Liver (tissue), 9 donors: ENCODE results near the gene RASA3. TPM values are rescaled to one million over a fixed set of nuclear protein-coding genes. Genes with fewer than 3 reads are reported as not detected.

Experiments
- DNase-seq: peaks from one replicate; pipeline ENCODE4 v3.0.0-alpha.2; 2017; ENCODE audit warnings: low spot score
- H3K27ac ChIP-seq, 2 donors: one replicate each; pipeline ENCODE4 v1.7.0; 2013; ENCODE audit warnings: inconsistent platforms in 2 of 2, low read length in 2 of 2, control low read depth in 1 of 2, low read depth in 1 of 2, mild to moderate bottlenecking in 1 of 2
- H3K27me3 ChIP-seq, 4 donors: one replicate each; pipeline versions ENCODE4 v1.6.1 to v1.7.0; 2013; ENCODE audit warnings: low read length in 3 of 4, inconsistent platforms in 1 of 4, mild to moderate bottlenecking in 1 of 4, moderate library complexity in 1 of 4; ENCODE audit not compliant: control insufficient read depth in 4 of 4, insufficient read depth in 4 of 4
- H3K36me3 ChIP-seq, 4 donors: one replicate each; pipeline versions ENCODE4 v1.6.1 to v1.7.0; 2013; ENCODE audit warnings: low read length in 3 of 4, mild to moderate bottlenecking in 3 of 4, low read depth in 1 of 4, moderate library complexity in 1 of 4; ENCODE audit not compliant: control insufficient read depth in 4 of 4, insufficient read depth in 3 of 4
- H3K4me1 ChIP-seq, 4 donors: one replicate each; pipeline versions ENCODE4 v1.6.1 to v1.7.0; 2013; ENCODE audit warnings: low read length in 3 of 4, mild to moderate bottlenecking in 3 of 4, moderate library complexity in 1 of 4; ENCODE audit not compliant: control insufficient read depth in 4 of 4, insufficient read depth in 4 of 4
- H3K4me3 ChIP-seq, 3 donors: one replicate each; pipeline versions ENCODE4 v1.6.1 to v1.7.0; 2013; ENCODE audit warnings: low read length in 3 of 3, control low read depth in 1 of 3, low read depth in 1 of 3, mild to moderate bottlenecking in 1 of 3
- H3K9ac ChIP-seq, 2 donors: one replicate each; pipeline ENCODE4 v1.7.0; 2013; ENCODE audit warnings: low read length in 2 of 2, mild to moderate bottlenecking in 2 of 2, moderate library complexity in 2 of 2, control low read depth in 1 of 2, low read depth in 1 of 2
- H3K9me3 ChIP-seq, 4 donors: one replicate each; pipeline versions ENCODE4 v1.6.1 to v1.7.0; 2013; ENCODE audit warnings: low read length in 3 of 4; ENCODE audit not compliant: control insufficient read depth in 4 of 4
- ATF3 ChIP-seq: IDR thresholded peaks from 2 replicates; pipeline ENCODE4 v1.6.1; 2016; ENCODE audit warnings: antibody characterized with exemption
- CTCF ChIP-seq: fragments of 150-350 bp; IDR thresholded peaks from 2 replicates; pipeline ENCODE4 v1.5.1; 2017; ENCODE audit warnings: improper control_type of control experiment, low read depth, low read length; ENCODE audit not compliant: missing input control
- EGR1 ChIP-seq, 2 donors: IDR thresholded peaks; 2 replicates each; pipeline ENCODE4 v1.6.1; 2016 to 2018; ENCODE audit warnings: antibody characterized with exemption in 2 of 2, low read depth in 2 of 2
- FOXA1 ChIP-seq: IDR thresholded peaks from 2 replicates; pipeline ENCODE4 v1.6.1; 2016; ENCODE audit warnings: antibody characterized with exemption
- FOXA2 ChIP-seq: IDR thresholded peaks from 2 replicates; pipeline ENCODE4 v1.6.1; 2016; ENCODE audit warnings: antibody characterized with exemption
- GABPA ChIP-seq, 2 donors: IDR thresholded peaks in 1 of 2; conservative IDR thresholded peaks in 1 of 2; 2 replicates each; pipeline ENCODE4 v1.6.1; 2016; ENCODE audit warnings: antibody characterized with exemption in 2 of 2, mild to moderate bottlenecking in 1 of 2, moderate library complexity in 1 of 2
- HNF4A ChIP-seq, 2 donors: conservative IDR thresholded peaks; 2 replicates each; pipeline ENCODE4 v1.6.1; 2016; ENCODE audit warnings: antibody characterized with exemption in 2 of 2, mild to moderate bottlenecking in 2 of 2
- HNF4G ChIP-seq: IDR thresholded peaks from 2 replicates; pipeline ENCODE4 v1.6.1; 2016; ENCODE audit warnings: antibody characterized with exemption
- JUND ChIP-seq, 2 donors: IDR thresholded peaks; 2 replicates each; pipeline ENCODE4 v1.6.1; 2016; ENCODE audit warnings: antibody characterized with exemption in 2 of 2
- MAX ChIP-seq: IDR thresholded peaks from 2 replicates; pipeline ENCODE4 v1.6.1; 2016; ENCODE audit warnings: antibody characterized with exemption
- NR2F2 ChIP-seq: IDR thresholded peaks from 2 replicates; pipeline ENCODE4 v1.6.1; 2016; ENCODE audit warnings: antibody characterized with exemption
- RAD21 ChIP-seq, 2 donors: IDR thresholded peaks; 2 replicates each; pipeline ENCODE4 v1.6.1; 2016; ENCODE audit warnings: antibody characterized with exemption in 2 of 2, mild to moderate bottlenecking in 2 of 2
- REST ChIP-seq: IDR thresholded peaks from 2 replicates; pipeline ENCODE4 v1.6.1; 2016; ENCODE audit warnings: antibody characterized with exemption, mild to moderate bottlenecking
- RXRA ChIP-seq, 2 donors: IDR thresholded peaks; 2 replicates each; pipeline ENCODE4 v1.6.1; 2017 to 2018; ENCODE audit warnings: antibody characterized with exemption in 2 of 2, mild to moderate bottlenecking in 1 of 2
- SP1 ChIP-seq: IDR thresholded peaks from 2 replicates; pipeline ENCODE4 v1.6.1; 2018; ENCODE audit warnings: antibody characterized with exemption, mild to moderate bottlenecking
- TAF1 ChIP-seq: conservative IDR thresholded peaks from 2 replicates; pipeline ENCODE4 v1.6.1; 2016; ENCODE audit warnings: antibody characterized with exemption, mild to moderate bottlenecking
- YY1 ChIP-seq: IDR thresholded peaks from 2 replicates; pipeline ENCODE4 v1.6.1; 2016; ENCODE audit warnings: antibody characterized with exemption, mild to moderate bottlenecking
- ZBTB33 ChIP-seq: IDR thresholded peaks from 2 replicates; pipeline ENCODE4 v1.6.1; 2016; ENCODE audit warnings: antibody characterized with exemption
- WGBS: extraction: QIAGEN DNeasy Blood & Tissue Kit; methylation state at CpG from one replicate; pipeline ENCODE4 v1.1.7; 2013; 5-methylcytosine and 5-hydroxymethylcytosine counted together
- polyA plus RNA-seq, 2 donors: library from polyadenylated mRNA; stranded (reverse) in 1 of 2; unstranded in 1 of 2; fragments of 200-250 nt in 1 of 2; fragments of >200 nt in 1 of 2; fragmentation: Nextera tagmentation in 1 of 2; extraction: Ambion mirVana in 1 of 2; gene quantifications; one replicate each; pipeline versions ENCODE4 v1.2.1 to v1.2.3, GENCODE V29; 2013 to 2015
- total RNA-seq, 2 donors: library from RNA; depleted of rRNA; stranded (reverse); fragments of >200 nt; gene quantifications; one replicate each; pipeline ENCODE4 v1.2.3, GENCODE V29; 2014
- donor health status: healthy.
- donor health status: healthy.
- donor health status: healthy.
- donor health status: healthy.
- donor health status: healthy.

Gene RASA3
- total and polyA plus RNA-seq, 4 donors, result 0.64 to 5.9 (median 3.8) TPM

GRCh38 chr13:114122127-114122511 is 10.3 kb downstream of the RASA3 start:
- Histone ChIP-seq H3K4me3 (no peak overlapping the region), H3K9me3 (no peaks in the 10 kb centered on the region), H3K4me1 (peaks cover 0 to 14% (median 5%) of the 10 kb centered on the region in 4 donors), H3K9ac (no peak overlapping the region), H3K27ac (peak overlapping the region; percentile 15 to 26), H3K27me3 (no peaks in the 10 kb centered on the region), H3K36me3 (no peaks in the 10 kb centered on the region)
- no peak for TF ChIP-seq HNF4G
- no peak for TF ChIP-seq RXRA (IDR thresholded peaks at IDR 0.05)
- TF ChIP-seq YY1, result no peak
- TF ChIP-seq ATF3, result no peak
- no peak for TF ChIP-seq NR2F2
- TF ChIP-seq RAD21 (IDR thresholded peaks at IDR 0.05), result no peak
- TF ChIP-seq HNF4A (conservative IDR thresholded peaks at IDR 0.05), result no peak
- no peak for TF ChIP-seq TAF1
- no peak for TF ChIP-seq REST
- TF ChIP-seq EGR1 (IDR thresholded peaks at IDR 0.05; ENCODE audit: low read depth in 2 of 2), result no peak
- no peak for TF ChIP-seq GABPA (IDR thresholded peaks at IDR 0.05 in 1 of 2, conservative IDR thresholded peaks at IDR 0.05 in 1 of 2)
- TF ChIP-seq JUND (IDR thresholded peaks at IDR 0.05), result no peak
- no peak for TF ChIP-seq ZBTB33
- no peak for TF ChIP-seq SP1
- no peak for TF ChIP-seq MAX
- TF ChIP-seq FOXA1, result no peak
- TF ChIP-seq CTCF, result no peak
- TF ChIP-seq FOXA2, result no peak
- 76% methylated on average over 11 of the region's 11 CpGs for WGBS
- DNase-seq, result no peak
